Ectodermal cell (in vitro differentiated cells): ENCODE measurements around the gene TOP2A.

ENCODE experiments used
- H3K27ac ChIP-seq: 2 replicates; pipeline ENCODE4 v1.7.0; 2013; ENCODE audit warnings: mild to moderate bottlenecking, low read depth, low read length; ENCODE audit not compliant: insufficient read depth, poor library complexity, severe bottlenecking
- H3K27me3 ChIP-seq: 2 replicates; pipeline ENCODE4 v1.7.0; 2013; ENCODE audit warnings: mild to moderate bottlenecking, low read length; ENCODE audit not compliant: insufficient read depth, control insufficient read depth, poor library complexity, severe bottlenecking
- H3K36me3 ChIP-seq: one replicate; pipeline ENCODE4 v1.7.0; 2013; ENCODE audit warnings: low read length; ENCODE audit not compliant: control insufficient read depth, insufficient read depth
- H3K4me1 ChIP-seq: one replicate; pipeline ENCODE4 v1.7.0; 2013; ENCODE audit warnings: low read length; ENCODE audit not compliant: control insufficient read depth, insufficient read depth
- H3K4me3 ChIP-seq: 2 replicates; pipeline ENCODE4 v1.7.0; 2013; ENCODE audit warnings: low read depth, low read length, control low read depth; ENCODE audit not compliant: insufficient read depth
- H3K9me3 ChIP-seq: 2 replicates; pipeline ENCODE4 v1.7.0; 2013; ENCODE audit warnings: mild to moderate bottlenecking, low read length, moderate library complexity; ENCODE audit not compliant: control insufficient read depth
- WGBS, 2 experiments: methylation state at CpG; one replicate each; pipeline ENCODE4 v1.1.7; 2013; ENCODE audit warnings: missing lambda C conversion rate in 2 of 2; 5-methylcytosine and 5-hydroxymethylcytosine counted together

The TOP2A gene

GRCh38 chr17:40358323-40359038, 59.2 kb downstream of the TOP2A start:
- H3K9me3 ChIP-seq = no peaks in the 10 kb centered on the region
- no peak overlapping the region for H3K4me3 ChIP-seq
- WGBS, 2 experiments = 22% methylated on average over 15 to 17 of the region's 17 CpGs
- peaks cover 3% of the 10 kb centered on the region for H3K4me1 ChIP-seq
- H3K27ac ChIP-seq = peak overlapping the region; percentile 8
- H3K36me3 ChIP-seq = no peaks in the 10 kb centered on the region
- peaks cover 29% of the 10 kb centered on the region for H3K27me3 ChIP-seq

- H3K4me1 ChIP-seq = peaks cover 5% of the 10 kb centered on the region
- no peak overlapping the region for H3K27ac ChIP-seq
- no peak overlapping the region for H3K4me3 ChIP-seq
- WGBS, 2 experiments = 87 to 92% methylated on average over 17 to 19 of the region's 19 CpGs
- H3K9me3 ChIP-seq = no peaks in the 10 kb centered on the region
- no peaks in the 10 kb centered on the region for H3K36me3 ChIP-seq
- H3K27me3 ChIP-seq = peaks cover 16% of the 10 kb centered on the region
Measured at GRCh38 chr17:40356990-40357881, 60.5 kb downstream of the TOP2A start.

GRCh38 chr17:40355804-40356758, 61.6 kb downstream of the TOP2A start:
- H3K4me1 ChIP-seq = peaks cover 13% of the 10 kb centered on the region
- WGBS, 2 experiments = 82 to 84% methylated on average over 31 to 32 of the region's 33 CpGs
- H3K36me3 ChIP-seq = no peaks in the 10 kb centered on the region
- H3K27ac ChIP-seq = no peak overlapping the region
- H3K27me3 ChIP-seq = peaks cover 6% of the 10 kb centered on the region
- H3K4me3 ChIP-seq = no peak overlapping the region
- H3K9me3 ChIP-seq = no peaks in the 10 kb centered on the region

GRCh38 chr17:40355123-40355803, 62.4 kb downstream of the TOP2A start:
- Histone ChIP-seq H3K36me3 (no peaks in the 10 kb centered on the region), H3K9me3 (no peaks in the 10 kb centered on the region), H3K27me3 (no peaks in the 10 kb centered on the region), H3K4me1 (peaks cover 20% of the 10 kb centered on the region), H3K4me3 (no peak overlapping the region), H3K27ac (no peak overlapping the region)
- WGBS, 2 experiments = 64 to 65% methylated on average over 29 of the region's 29 CpGs

- Histone ChIP-seq H3K27ac (no peak overlapping the region), H3K36me3 (no peaks in the 10 kb centered on the region)
Measured at GRCh38 chr17:40354221-40355122, 63.2 kb downstream of the TOP2A start.

GRCh38 chr17:40352779-40353394, 64.8 kb downstream of the TOP2A start:
- Histone ChIP-seq H3K4me1 (peaks cover 44% of the 10 kb centered on the region), H3K36me3 (no peaks in the 10 kb centered on the region), H3K9me3 (no peaks in the 10 kb centered on the region), H3K27ac (no peak overlapping the region), H3K27me3 (peaks cover 3% of the 10 kb centered on the region), H3K4me3 (no peak overlapping the region)
- WGBS, 2 experiments = 77 to 82% methylated on average over 9 of the region's 9 CpGs

More at GRCh38 chr17:40354221-40355122, 63.2 kb downstream of the TOP2A start:
- 89 to 90% methylated on average over 30 of the region's 30 CpGs for WGBS, 2 experiments
- H3K9me3 ChIP-seq = no peaks in the 10 kb centered on the region
- H3K4me3 ChIP-seq = no peak overlapping the region
- H3K4me1 ChIP-seq = peaks cover 28% of the 10 kb centered on the region
- H3K27me3 ChIP-seq = no peaks in the 10 kb centered on the region

GRCh38 chr17:40352237-40352778, 65.4 kb downstream of the TOP2A start:
- Histone ChIP-seq H3K27me3 (peaks cover 3% of the 10 kb centered on the region), H3K36me3 (no peaks in the 10 kb centered on the region), H3K9me3 (no peaks in the 10 kb centered on the region), H3K4me3 (no peak overlapping the region), H3K27ac (no peak overlapping the region), H3K4me1 (peaks cover 49% of the 10 kb centered on the region)
- WGBS, 2 experiments = 94% methylated on average over 7 of the region's 7 CpGs

- peaks cover 56% of the 10 kb centered on the region for H3K4me1 ChIP-seq
- H3K27me3 ChIP-seq = peaks cover 7% of the 10 kb centered on the region
- no peaks in the 10 kb centered on the region for H3K9me3 ChIP-seq
- H3K27ac ChIP-seq = peak overlapping the region; percentile 79
- WGBS, 2 experiments = 73% methylated on average over 27 of the region's 27 CpGs
- no peaks in the 10 kb centered on the region for H3K36me3 ChIP-seq
- H3K4me3 ChIP-seq = no peak overlapping the region
Measured at GRCh38 chr17:40351359-40352236, 66.1 kb downstream of the TOP2A start.
